ENCODE results near the gene ACSL5.

DNA sequence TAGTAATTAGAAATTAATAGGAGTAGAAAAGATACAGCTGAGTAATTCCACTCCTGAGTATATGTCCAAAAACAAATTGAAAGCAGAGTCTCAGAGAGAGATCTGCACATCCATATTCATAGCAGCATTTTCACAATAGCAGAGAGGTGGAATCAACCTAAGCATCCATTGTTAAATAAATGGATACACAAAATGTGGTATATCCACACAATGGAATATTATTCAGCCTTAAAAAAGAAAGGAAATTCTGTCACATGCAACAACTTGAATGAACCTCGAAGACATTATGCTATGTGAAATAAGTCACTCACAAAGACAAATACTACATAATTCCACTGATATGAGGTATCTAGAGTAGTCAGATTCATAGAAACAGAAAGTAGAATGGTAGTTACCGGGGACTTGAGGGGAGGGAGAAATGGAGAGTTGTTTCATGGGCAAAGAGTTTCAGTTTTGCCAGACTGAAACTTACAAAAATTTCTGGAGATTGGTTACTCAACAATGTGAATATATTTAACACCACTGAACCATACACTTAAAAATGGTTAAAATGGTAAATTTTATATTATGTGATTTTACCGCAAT lies 91.5 kb downstream of the ACSL5 start:
- TF ChIP-seq POLR2A (IDR thresholded peaks at IDR 0.05) (no peak), CTCF (IDR thresholded peaks at IDR 0.05) (no peak)
